Measurements from ENCODE around the gene ZNF888. TPM values are rescaled to one million over a fixed set of nuclear protein-coding genes. Genes with fewer than 3 reads are reported as not detected.
"Not testable (repeated sequence)": the region's sequence is repeated elsewhere in the genome, so short reads cannot be mapped to it uniquely, and the experiment has no call there.

ZNF888 gene
- total and polyA plus RNA-seq, 8 donors = 5.7 to 17.2 (median 13.0) TPM

- no peak for TF ChIP-seq CTCF (IDR thresholded peaks at IDR 0.05)
- peak in 1 of 4 donors; percentile 48 for DNase-seq
- H3K36me3 ChIP-seq = no peaks in the 10 kb centered on the region
- H3K4me1 ChIP-seq = peaks cover 0 to 28% of the 10 kb centered on the region in 2 donors
- H3K27ac ChIP-seq = no peak overlapping the region
- intact Hi-C loops (cut with DNase I) = no loop called here
- ATAC-seq = peak; percentile 27
- H3K4me3 ChIP-seq = no peak overlapping the region
- H3K27me3 ChIP-seq = no peaks in the 10 kb centered on the region
- peaks cover 2 to 43% of the 10 kb centered on the region in 2 donors for H3K9me3 ChIP-seq
Observed at GRCh38 chr19:52943884-52944643, 20.8 kb upstream of the ZNF888 start.

- no peak for DNase-seq
- intact Hi-C loops (cut with DNase I) = no loop called here
- no peak for TF ChIP-seq CTCF (IDR thresholded peaks at IDR 0.05)
- Histone ChIP-seq H3K27me3 (no peaks in the 10 kb centered on the region), H3K9me3 (peaks cover 0 to 35% of the 10 kb centered on the region in 2 donors), H3K4me3 (peak overlapping the region; percentile 69 to 71), H3K36me3 (no peaks in the 10 kb centered on the region), H3K27ac (peak overlapping the region; percentile 57 to 84), H3K4me1 (peaks cover 0 to 29% of the 10 kb centered on the region in 2 donors)
- no peak for ATAC-seq
Observed at GRCh38 chr19:52943134-52943883, 20.1 kb upstream of the ZNF888 start.

DNA sequence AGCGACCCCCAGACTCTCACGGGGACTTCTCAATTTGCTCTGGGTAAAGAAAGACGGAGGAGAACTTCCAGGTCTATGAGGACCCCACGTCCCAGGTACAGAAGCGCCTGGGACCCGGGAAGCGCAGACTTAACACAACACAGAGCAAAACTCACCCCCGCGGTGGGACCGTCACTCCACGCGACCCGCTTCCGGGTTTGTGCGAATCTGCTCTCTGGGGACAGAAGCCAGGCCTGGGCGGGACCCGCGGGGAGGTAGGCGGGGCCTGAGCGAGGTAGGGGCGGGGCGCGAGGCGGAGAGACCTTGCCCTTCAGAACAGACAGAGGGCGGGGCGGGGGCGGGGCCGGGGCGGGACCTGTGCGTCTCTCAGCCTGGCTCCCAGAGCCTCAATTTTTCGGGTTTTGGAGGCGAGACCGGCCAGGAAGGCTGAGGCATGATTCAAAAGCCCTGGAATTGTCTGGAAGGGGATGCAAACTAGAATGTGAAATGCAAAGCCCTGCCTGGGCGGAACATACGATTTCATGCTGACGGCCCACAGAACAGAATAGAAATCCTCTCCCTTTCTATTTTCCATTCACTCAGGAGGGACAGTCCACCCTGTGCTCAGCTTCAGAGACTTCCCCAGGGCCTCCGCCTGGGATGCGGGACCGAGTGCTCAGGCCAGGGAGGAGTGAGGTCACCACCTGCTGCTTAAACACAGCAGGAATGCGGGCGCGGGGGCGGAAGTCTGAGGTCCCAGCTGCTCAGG lies 19.3 kb upstream of the ZNF888 start:
- intact Hi-C loops (cut with DNase I) = no loop called here
- Histone ChIP-seq H3K9me3 (peaks cover 0 to 28% of the 10 kb centered on the region in 2 donors), H3K36me3 (no peaks in the 10 kb centered on the region), H3K4me3 (peak overlapping the region; percentile 69 to 71), H3K4me1 (peaks cover 0 to 29% of the 10 kb centered on the region in 2 donors), H3K27ac (peak overlapping the region; percentile 70 to 84), H3K27me3 (no peaks in the 10 kb centered on the region)
- ATAC-seq (peak; percentile 98), DNase-seq (peak; percentile 84 to 98 (median 94))
- TF ChIP-seq CTCF (IDR thresholded peaks at IDR 0.05) = no peak

- ATAC-seq (peak; percentile 34), DNase-seq (peak in 3 of 4 donors; percentile 27 to 76 (median 40))
Observed at GRCh38 chr19:52941941-52942385, 18.7 kb upstream of the ZNF888 start.

GRCh38 chr19:52941523-52941922 lies 18.3 kb upstream of the ZNF888 start:
- H3K27ac ChIP-seq; DNase-seq; intact Hi-C loops (cut with DNase I); ATAC-seq; H3K27me3 ChIP-seq; H3K36me3 ChIP-seq: not testable (repeated sequence)
- Histone ChIP-seq H3K4me1 (peaks cover 0 to 38% of the 10 kb centered on the region in 2 donors), H3K4me3 (peak overlapping the region; percentile 69 to 71), H3K9me3 (peaks cover 0 to 17% of the 10 kb centered on the region in 2 donors)

More at GRCh38 chr19:52941941-52942385, 18.7 kb upstream of the ZNF888 start:
- peaks cover 0 to 22% of the 10 kb centered on the region in 2 donors for H3K9me3 ChIP-seq
- H3K4me3 ChIP-seq = peak overlapping the region; percentile 69 to 71
- H3K27me3 ChIP-seq = no peaks in the 10 kb centered on the region
- intact Hi-C loops (cut with DNase I) = no loop called here
- TF ChIP-seq CTCF (IDR thresholded peaks at IDR 0.05) = no peak
- H3K4me1 ChIP-seq = peaks cover 0 to 33% of the 10 kb centered on the region in 2 donors
- H3K27ac ChIP-seq = peak overlapping the region; percentile 70 to 84
- peaks cover 0 to 4% of the 10 kb centered on the region in 2 donors for H3K36me3 ChIP-seq

GRCh38 chr19:52940905-52941304 lies 17.7 kb upstream of the ZNF888 start:
- H3K4me1 ChIP-seq = peaks cover 4 to 42% of the 10 kb centered on the region in 2 donors
- H3K36me3 ChIP-seq; intact Hi-C loops (cut with DNase I); DNase-seq; H3K4me3 ChIP-seq; H3K27ac ChIP-seq; ATAC-seq; H3K27me3 ChIP-seq: not testable (repeated sequence)
- H3K9me3 ChIP-seq = peaks cover 0 to 13% of the 10 kb centered on the region in 2 donors
